ENCODE measurements around the gene SLC5A7.

Gene SLC5A7

GRCh38 chr2:107986278-107987217 lies at the start of gene SLC5A7:
TSS of gene SLC5A7 (plus strand) at chr2:107986524. CDS start at chr2:107988156, 1,632 bp downstream.
- DNase-seq: no peak

GRCh38 chr2:107961395-107961794 lies 24.9 kb upstream of the SLC5A7 start:
- no peak for DNase-seq

GRCh38 chr2:107964185-107964584 lies 22.1 kb upstream of the SLC5A7 start:
- DNase-seq: no peak

GRCh38 chr2:107984707-107985106 lies 1.6 kb upstream of the SLC5A7 start:
- DNase-seq: no peak

GRCh38 chr2:107988108-107988507 lies 1.8 kb downstream of the SLC5A7 start:
- DNase-seq: no peak

- DNase-seq: no peak
Observed at GRCh38 chr2:107989445-107989844, 3.1 kb downstream of the SLC5A7 start.

- DNase-seq: no peak
Observed at GRCh38 chr2:107990718-107991117, 4.4 kb downstream of the SLC5A7 start.

GRCh38 chr2:107992069-107992468 lies 5.7 kb downstream of the SLC5A7 start:
- no peak for DNase-seq

- no peak for DNase-seq
Observed at GRCh38 chr2:107999158-107999557, 12.8 kb downstream of the SLC5A7 start.

- DNase-seq: no peak
Observed at GRCh38 chr2:108010912-108011591, 24.7 kb downstream of the SLC5A7 start.

- no peak for DNase-seq
Observed at GRCh38 chr2:108013305-108013704, 27.0 kb downstream of the SLC5A7 start.

- DNase-seq: no peak
Observed at GRCh38 chr2:108022628-108023027, 36.3 kb downstream of the SLC5A7 start.

- DNase-seq: no peak
Observed at GRCh38 chr2:108023776-108024175, 37.5 kb downstream of the SLC5A7 start.

GRCh38 chr2:108026092-108026794 lies 39.9 kb downstream of the SLC5A7 start:
- DNase-seq: no peak

- no peak for DNase-seq
Observed at GRCh38 chr2:108029496-108029895, 43.2 kb downstream of the SLC5A7 start.

GRCh38 chr2:108029912-108030311 lies 43.6 kb downstream of the SLC5A7 start:
- no peak for DNase-seq

- DNase-seq: no peak
Observed at GRCh38 chr2:108031471-108031941, 45.2 kb downstream of the SLC5A7 start.

GRCh38 chr2:108034843-108035242 lies 48.5 kb downstream of the SLC5A7 start:
- no peak for DNase-seq

- DNase-seq: no peak
Observed at GRCh38 chr2:108048752-108049151, 62.4 kb downstream of the SLC5A7 start.

GRCh38 chr2:108058576-108059137 lies 72.3 kb downstream of the SLC5A7 start:
- DNase-seq: no peak

GRCh38 chr2:108061439-108062042 lies 75.2 kb downstream of the SLC5A7 start:
- DNase-seq: no peak
